GM12878 (cell line): ENCODE measurements around the gene MRPS12. TPM values are rescaled to one million over a fixed set of nuclear protein-coding genes. Genes with fewer than 3 reads are reported as not detected.

Experiments used
- ATAC-seq: fragments of 200-7000 bp; cut with Tn5 transposase; 3 replicates; pipeline ENCODE4 v1.9.1; 2020; ENCODE audit warnings: mild to moderate bottlenecking, moderate library complexity
- BruUV-seq: library from RNA; stranded (reverse); fragments of 400-500 nt; replicated peaks from 2 replicates; lab custom pipeline; 2021; lab: Mats Ljungman, UMichigan
- CTCF ChIA-PET: fragments of 300-600 bp; sonication (Branson Sonifier 250); formaldehyde crosslinking; extraction: SDS; loops from one replicate; lab custom pipeline; 2021; ENCODE audit warnings: inconsistent platforms; lab: Yijun Ruan, JAX
- POLR2A ChIA-PET: fragments of 350-600 bp; formaldehyde crosslinking; extraction: SDS; loops from one replicate; lab custom pipeline; 2021; ENCODE audit warnings: inconsistent platforms; lab: Charles Lee
- RAD21 ChIA-PET: fragments of 300-600 bp; sonication (Branson Sonifier 250); formaldehyde crosslinking; loops from one replicate; lab custom pipeline; 2023; ENCODE audit warnings: antibody characterized with exemption; ENCODE audit not compliant: unreplicated experiment; lab: Charles Lee
- SMC1A ChIA-PET: fragments of 300-600 bp; sonication (Branson Sonifier 250); formaldehyde crosslinking; loops from one replicate; lab custom pipeline; 2023; ENCODE audit not compliant: unreplicated experiment, uncharacterized antibody; lab: Charles Lee
- DNase-seq: peaks from one replicate; pipeline ENCODE4 v3.0.0-alpha.2; 2011; ENCODE audit warnings: low read depth, low spot score
- FAIRE-seq: peaks from 3 replicates; lab custom pipeline; 2011; peaks lifted over from hg19 to GRCh38; lab: Jason Lieb, UNC
- H2AFZ ChIP-seq: 2 replicates; pipeline ENCODE4 v1.6.0; 2011; ENCODE audit warnings: low read depth, low read length, control low read depth; ENCODE audit not compliant: control insufficient read depth
- H3K27ac ChIP-seq: 2 replicates; pipeline ENCODE4 v1.5.1; 2011; ENCODE audit warnings: control low read depth; ENCODE audit not compliant: control insufficient read depth, insufficient read depth
- H3K27me3 ChIP-seq, 2 experiments: replicated peaks in 1 of 2; 2 replicates each; pipeline versions ENCODE4 v1.6.0 to v1.6.1; 2011; ENCODE audit warnings: low read length in 1 of 2; ENCODE audit not compliant: control insufficient read depth in 2 of 2, insufficient read depth in 2 of 2
- H3K36me3 ChIP-seq, 2 experiments: 2 replicates each; pipeline ENCODE4 v1.5.1; 2011; ENCODE audit warnings: low read length in 1 of 2; ENCODE audit not compliant: control insufficient read depth in 2 of 2, insufficient read depth in 2 of 2
- H3K4me1 ChIP-seq: 2 replicates; pipeline ENCODE4 v1.6.1; 2011; ENCODE audit warnings: mild to moderate bottlenecking, low read length, moderate library complexity, mixed read lengths; ENCODE audit not compliant: control insufficient read depth, insufficient read depth
- H3K4me2 ChIP-seq: 2 replicates; pipeline ENCODE4 v1.6.0; 2011; ENCODE audit warnings: control low read depth; ENCODE audit not compliant: control insufficient read depth, insufficient read depth
- H3K4me3 ChIP-seq: fragments of 200-600 bp; sonication (generic); 2 replicates; pipeline ENCODE4 v1.5.1; 2016
- H3K79me2 ChIP-seq: 2 replicates; pipeline ENCODE4 v1.6.0; 2011; ENCODE audit warnings: low read length; ENCODE audit not compliant: control insufficient read depth, insufficient read depth
- H3K9ac ChIP-seq: 2 replicates; pipeline ENCODE4 v1.8.0; 2011; ENCODE audit warnings: low read length, control low read depth, mixed read lengths; ENCODE audit not compliant: control insufficient read depth, insufficient read depth
- H3K9me3 ChIP-seq: replicated peaks from 3 replicates; pipeline ENCODE4 v1.5.1; 2011; ENCODE audit warnings: mild to moderate bottlenecking, low read length; ENCODE audit not compliant: control insufficient read depth, insufficient read depth
- H4K20me1 ChIP-seq: 2 replicates; pipeline ENCODE4 v1.6.0; 2011; ENCODE audit not compliant: control insufficient read depth, insufficient read depth
- ETV6 ChIP-seq, 2 experiments: fragments of 450-650 bp in 1 of 2; IDR thresholded peaks in 1 of 2; conservative IDR thresholded peaks in 1 of 2; 2 replicates each; pipeline ENCODE4 v1.6.1; 2014; ENCODE audit warnings: antibody characterized with exemption in 1 of 2, borderline replicate concordance in 1 of 2, low read depth in 1 of 2, mild to moderate bottlenecking in 1 of 2, moderate library complexity in 1 of 2
- IRF4 ChIP-seq: IDR thresholded peaks from 2 replicates; pipeline ENCODE4 v1.6.1; 2011; ENCODE audit warnings: low read depth, low read length
- MEF2B ChIP-seq: fragments of 450-650 bp; IDR thresholded peaks from 2 replicates; pipeline ENCODE4 v1.6.1; 2018; ENCODE audit warnings: mild to moderate bottlenecking, moderate library complexity; ENCODE audit not compliant: partially characterized antibody, poor library complexity, severe bottlenecking
- whole genome bisulfite sequencing: methylation state at CpG from one replicate; pipeline ENCODE4 v1.1.6; 2016; ENCODE audit warnings: low lambda C conversion rate; ENCODE audit not compliant: insufficient replicate concordance, insufficient coverage; ENCODE audit errors: missing lambda C conversion rate; 5-methylcytosine and 5-hydroxymethylcytosine counted together
- in situ Hi-C: fragments of 300-500 bp; cut with MboI; formaldehyde crosslinking; loops from 9 replicates; pipeline ENCODE4 v1.14.3; 2018; ENCODE audit warnings: mixed read lengths
- intact Hi-C: fragments of 100-400 bp; cut with micrococcal nuclease; formaldehyde crosslinking; loops from one replicate; pipeline ENCODE4 v1.14.2; 2022; ENCODE audit not compliant: unreplicated experiment
- polyA plus RNA-seq, 11 experiments: library from polyadenylated mRNA; depleted of rRNA in 4 of 11; unstranded in 6 of 11; stranded (reverse) in 5 of 11; fragments of >200 nt; fragmentation: Nextera tagmentation in 4 of 11; fragmentation: Illumina TruSeq in 1 of 11; extraction: Ambion mirVana in 4 of 11; extraction: Trizol in 1 of 11; gene quantifications; 1 replicate in 1 of 11; 2 replicates in 10 of 11; pipeline versions ENCODE4 v1.2.1 to v1.2.3, GENCODE V29; 2011 to 2016; ENCODE audit warnings: inconsistent platforms in 2 of 11, missing spikeins in 2 of 11, low read depth in 1 of 11
- total RNA-seq, 4 experiments: library from RNA; depleted of rRNA in 3 of 4; stranded (reverse); fragments of >200 nt in 3 of 4; fragmentation: Illumina TruSeq in 1 of 4; extraction: Trizol in 1 of 4; gene quantifications; 2 replicates each; pipeline versions ENCODE4 v1.2.1 to v1.2.3, GENCODE V29; 2013 to 2021
- TF ChIP-seq, protein P1 (sequence below): IDR thresholded peaks from 2 replicates; pipeline ENCODE4 v1.6.1; 2011; ENCODE audit warnings: borderline replicate concordance, low read depth, mild to moderate bottlenecking, moderate library complexity, mixed read lengths, low read length; ENCODE audit not compliant: insufficient read depth; ENCODE audit errors: extremely low read length

MRPS12 gene
- total and polyA plus RNA-seq, 10 of the 15 experiments (the other 5 are each of a cell fraction or from before 2014, with no cell fraction given): 7.3 to 205 (median 77.3) TPM

- CTCF ChIA-PET: interaction anchor here (1.1 to 2.9 kb wide), 4 partner anchors 9 to 83 kb away, joined by 3 to 17 read pairs (median 5); no protein-coding TSS in a partner anchor
- Histone ChIP-seq H3K36me3 (no peaks in the 10 kb centered on the region), H3K4me1 (peaks cover 1% of the 10 kb centered on the region; the same call in 1 of the 2 replicates), H3K27ac (no peak overlapping the region), H3K9ac (no peak overlapping the region), H3K4me3 (no peak overlapping the region)
- RAD21 ChIA-PET: interaction anchor here (0.9 to 1.8 kb wide), 5 partner anchors 9 to 80 kb away, joined by 3 to 6 read pairs (median 4); no protein-coding TSS in a partner anchor
- SMC1A ChIA-PET: interaction anchor here (0.6 to 2.0 kb wide), 7 partner anchors 8 to 92 kb away, joined by 3 to 8 read pairs (median 4); no protein-coding TSS in a partner anchor
- no peak for FAIRE-seq
- no peak for TF ChIP-seq ETV6 (conservative IDR thresholded peaks at IDR 0.05 in 1 of 2, IDR thresholded peaks at IDR 0.05 in 1 of 2; ENCODE audit: borderline replicate concordance in 1 of 2, low read depth in 1 of 2)
- peak; percentile 5 for TF ChIP-seq MEF2B
- TF ChIP-seq IRF4: no peak
- TF ChIP-seq, protein P1, sequence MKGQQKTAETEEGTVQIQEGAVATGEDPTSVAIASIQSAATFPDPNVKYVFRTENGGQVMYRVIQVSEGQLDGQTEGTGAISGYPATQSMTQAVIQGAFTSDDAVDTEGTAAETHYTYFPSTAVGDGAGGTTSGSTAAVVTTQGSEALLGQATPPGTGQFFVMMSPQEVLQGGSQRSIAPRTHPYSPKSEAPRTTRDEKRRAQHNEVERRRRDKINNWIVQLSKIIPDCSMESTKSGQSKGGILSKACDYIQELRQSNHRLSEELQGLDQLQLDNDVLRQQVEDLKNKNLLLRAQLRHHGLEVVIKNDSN: no peak
- TF ChIP-seq, all 136 proteins: peak for 1
- no TSS peak for BruUV-seq
- Histone ChIP-seq H2AFZ (no peak overlapping the region), H3K79me2 (no peaks in the 10 kb centered on the region), H3K27me3 (peaks cover 0 to 3% of the 10 kb centered on the region in 2 experiments; a peak in 1 of 4 replicates), H3K4me2 (no peak overlapping the region), H4K20me1 (no peaks in the 10 kb centered on the region), H3K9me3 (no peaks in the 10 kb centered on the region)
- in situ Hi-C loops: no loop called here
- POLR2A ChIA-PET: interaction anchor here (0.6 to 3.0 kb wide), 5 partner anchors 10 to 151 kb away, joined by 3 to 10 read pairs (median 3); partner anchors contain the start of gene FBXO27
- DNase-seq (no peak), ATAC-seq (peak; percentile 40)
- intact Hi-C loops: loop anchor here (10.0 kb wide), 1 partner anchor 434 kb away; the partner anchor contains the start of gene ZFP36
- 57% methylated on average over 12 of the region's 12 CpGs for WGBS
Measured at GRCh38 chr19:38970664-38971532, 40.2 kb downstream of the MRPS12 start.
